Stimulated activated CD4-positive, alpha-beta T cell treated with anti-CD3 and anti-CD28 coated beads, Interleukin-2, amount 100 ng/mL, for 48 hours (primary cell): ENCODE measurements around the gene C3orf18.

Experiments used
- DNase-seq, 2 donors: peaks; one replicate each; pipeline ENCODE4 v3.0.0-alpha.2; 2020

Gene C3orf18

DNA sequence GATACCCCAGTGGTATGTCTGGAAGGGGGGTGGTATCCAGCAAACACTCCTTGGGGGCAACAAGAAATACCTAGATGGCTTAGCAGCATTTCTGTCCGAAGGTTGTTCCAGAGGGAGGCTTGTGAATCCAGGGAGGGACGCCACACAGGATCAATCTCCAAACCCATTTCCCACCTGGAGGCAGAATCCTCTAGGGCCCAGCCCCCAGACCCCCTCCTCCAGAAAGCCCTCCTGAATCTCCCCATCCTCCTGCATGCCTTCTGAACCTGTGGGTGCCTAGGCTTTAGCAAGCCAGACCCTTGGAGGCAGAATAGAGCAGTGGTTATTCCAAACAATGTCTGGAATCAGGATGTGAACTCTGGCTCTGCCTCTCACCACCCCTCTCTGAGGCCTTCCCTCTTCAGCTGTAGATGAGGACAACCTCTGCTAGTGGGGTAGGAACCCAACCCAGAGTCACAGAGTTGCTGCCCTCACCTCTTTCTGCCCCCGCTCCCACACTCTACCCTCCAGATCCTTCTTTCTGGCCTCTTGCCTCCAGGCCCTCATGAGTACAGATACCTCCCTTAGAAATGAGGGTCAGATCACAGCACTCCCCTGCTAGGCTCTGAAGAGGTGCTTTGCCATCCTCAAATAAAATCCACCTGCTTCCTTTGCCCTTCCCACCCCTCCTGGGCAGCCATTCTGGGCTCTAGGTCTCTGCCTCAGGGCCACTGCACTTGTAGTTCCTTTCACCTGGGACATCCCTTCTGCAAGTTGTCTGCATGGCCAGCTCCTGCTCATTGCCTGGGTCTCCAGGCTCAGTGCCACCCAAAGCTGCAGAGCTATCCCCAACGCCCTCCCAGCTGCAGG lies 35.9 kb upstream of the C3orf18 start:
- DNase-seq: no peak

DNA sequence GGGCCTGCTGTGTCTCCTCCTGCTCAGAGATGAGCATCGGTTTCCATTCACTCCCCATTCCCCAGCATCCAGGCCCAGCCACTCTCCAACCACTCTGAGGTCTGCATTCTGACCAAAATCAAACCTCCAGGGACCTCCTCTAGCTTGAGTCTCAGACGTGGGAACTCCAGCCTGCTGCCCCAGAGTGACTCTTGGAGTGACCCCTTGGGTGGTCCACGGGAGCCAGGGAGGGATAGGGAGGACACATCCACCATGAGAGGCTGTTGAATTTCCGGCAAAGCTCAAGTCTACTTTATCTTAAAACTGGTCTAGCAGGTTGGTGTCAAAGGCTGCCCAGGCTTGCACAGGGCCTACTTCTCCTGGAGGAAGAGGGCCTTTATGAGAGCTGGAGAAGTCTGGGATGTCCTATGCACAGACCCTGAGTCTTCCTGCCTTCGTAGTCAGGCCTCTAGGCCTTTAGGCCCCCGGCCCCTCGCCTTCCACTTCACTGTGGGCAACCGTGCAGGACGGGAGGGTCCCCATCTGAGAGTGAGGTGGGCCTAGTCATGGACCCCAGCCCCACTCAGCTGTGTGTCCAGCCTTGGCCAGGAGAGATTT lies 35.1 kb upstream of the C3orf18 start:
- DNase-seq: no peak

DNA sequence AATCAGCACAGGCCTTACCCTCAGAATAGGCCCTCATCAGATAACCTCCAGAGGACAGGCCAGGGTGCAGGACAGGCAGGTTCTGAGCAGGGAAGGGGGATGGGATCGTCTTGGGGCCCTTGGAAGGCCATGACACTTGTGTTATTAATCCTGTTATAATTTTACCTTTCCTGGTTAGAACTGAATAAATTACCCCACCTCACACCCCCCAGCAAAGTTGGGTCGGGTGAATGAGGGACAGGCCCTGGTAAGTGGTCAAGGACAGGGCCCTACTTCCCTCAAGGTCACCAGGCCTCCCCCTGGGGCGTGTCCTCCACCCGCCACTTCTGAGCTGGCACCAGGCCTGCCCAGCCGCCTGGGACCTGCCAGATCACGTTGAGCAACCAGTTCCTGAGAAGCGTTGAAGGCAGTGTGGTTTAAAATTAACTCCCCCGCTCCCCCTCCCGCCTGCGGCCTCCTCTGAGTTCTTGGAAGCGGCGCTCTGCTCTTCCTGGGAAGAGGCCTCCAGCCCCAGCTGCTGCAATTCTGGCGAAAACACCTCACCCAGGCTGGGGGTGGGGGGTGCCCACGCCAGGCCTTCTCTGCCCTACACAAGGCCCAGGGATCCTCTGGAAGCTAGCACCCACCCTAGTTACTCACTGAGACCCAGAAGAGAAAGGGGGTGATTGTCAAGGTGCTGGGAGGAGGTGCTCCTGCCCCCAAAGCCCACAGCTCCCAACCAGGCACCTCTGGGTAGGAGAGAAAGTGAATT lies 33.5 kb upstream of the C3orf18 start:
- peak; percentile 86 to 87 for DNase-seq

- no peak for DNase-seq
Measured at GRCh38 chr3:50600141-50600753, 32.7 kb upstream of the C3orf18 start.

DNA sequence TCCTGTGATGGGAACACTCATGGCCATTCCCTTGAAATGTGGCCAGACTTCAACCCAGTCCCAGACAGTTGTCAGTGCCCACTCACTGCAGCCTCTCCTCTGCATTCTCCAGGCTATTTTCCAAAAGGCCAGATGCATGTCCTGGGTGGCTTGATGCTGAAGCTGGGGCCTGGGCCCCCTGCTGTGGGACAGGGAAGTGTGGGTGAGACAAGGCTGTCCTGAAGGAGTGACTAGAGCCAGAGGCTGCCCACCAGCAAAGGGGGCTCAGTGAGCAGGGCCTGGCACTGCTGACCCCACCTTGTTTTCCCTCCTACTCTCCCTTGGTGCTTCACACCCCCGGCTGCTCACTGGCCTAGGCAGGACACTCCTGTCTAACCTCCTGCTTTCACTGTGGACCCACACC lies 32.2 kb upstream of the C3orf18 start:
- no peak for DNase-seq

GRCh38 chr3:50599115-50599715 lies 31.7 kb upstream of the C3orf18 start:
- no peak for DNase-seq

GRCh38 chr3:50594253-50594785 lies 26.8 kb upstream of the C3orf18 start:
- no peak for DNase-seq

DNA sequence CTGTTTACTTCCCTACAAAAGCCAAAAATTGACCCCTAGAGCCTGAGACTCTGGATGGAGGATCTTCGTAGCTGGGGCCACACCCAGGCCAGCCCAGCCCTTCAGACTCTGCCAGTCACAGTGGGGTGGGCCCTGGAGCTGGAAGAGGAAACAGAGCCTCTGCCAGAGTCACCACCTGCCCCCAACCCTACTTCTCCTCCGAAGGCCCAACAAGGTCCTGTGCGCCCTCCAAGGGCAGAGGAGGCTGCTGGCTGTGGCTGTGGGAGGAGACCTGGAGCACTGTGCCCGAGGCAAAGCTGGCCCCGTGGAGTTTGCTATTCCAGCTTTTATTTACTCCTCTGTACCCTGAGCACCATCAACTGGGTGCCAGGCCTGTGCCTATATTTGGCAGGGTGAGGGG lies 25.0 kb upstream of the C3orf18 start:
- DNase-seq: no peak

DNA sequence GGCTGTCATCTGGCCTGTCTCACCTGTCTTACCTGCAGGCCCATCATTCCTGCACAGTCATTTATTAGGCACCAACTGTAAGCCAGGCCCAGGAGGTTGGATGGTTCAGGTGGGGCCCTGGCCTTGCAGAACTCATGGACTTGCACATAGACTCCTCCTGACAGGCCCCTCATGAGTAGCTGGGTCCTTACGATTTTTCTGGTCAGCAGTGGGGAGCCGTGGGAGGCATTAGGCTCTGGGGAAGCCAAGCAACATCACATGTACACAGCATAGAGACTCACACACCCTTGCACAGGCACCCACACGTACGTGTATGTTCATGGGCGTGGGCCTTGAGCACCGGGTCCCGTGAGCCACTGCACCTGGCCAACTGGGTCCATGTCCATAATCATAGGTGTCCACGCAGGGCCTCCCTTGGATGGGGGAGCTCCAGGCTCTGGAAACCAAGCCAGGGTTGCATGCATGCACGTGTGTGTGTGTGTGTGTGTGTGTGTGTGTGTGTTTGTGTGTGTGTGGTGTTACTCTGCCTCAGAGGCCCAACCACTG lies 23.7 kb upstream of the C3orf18 start:
- no peak for DNase-seq

DNA sequence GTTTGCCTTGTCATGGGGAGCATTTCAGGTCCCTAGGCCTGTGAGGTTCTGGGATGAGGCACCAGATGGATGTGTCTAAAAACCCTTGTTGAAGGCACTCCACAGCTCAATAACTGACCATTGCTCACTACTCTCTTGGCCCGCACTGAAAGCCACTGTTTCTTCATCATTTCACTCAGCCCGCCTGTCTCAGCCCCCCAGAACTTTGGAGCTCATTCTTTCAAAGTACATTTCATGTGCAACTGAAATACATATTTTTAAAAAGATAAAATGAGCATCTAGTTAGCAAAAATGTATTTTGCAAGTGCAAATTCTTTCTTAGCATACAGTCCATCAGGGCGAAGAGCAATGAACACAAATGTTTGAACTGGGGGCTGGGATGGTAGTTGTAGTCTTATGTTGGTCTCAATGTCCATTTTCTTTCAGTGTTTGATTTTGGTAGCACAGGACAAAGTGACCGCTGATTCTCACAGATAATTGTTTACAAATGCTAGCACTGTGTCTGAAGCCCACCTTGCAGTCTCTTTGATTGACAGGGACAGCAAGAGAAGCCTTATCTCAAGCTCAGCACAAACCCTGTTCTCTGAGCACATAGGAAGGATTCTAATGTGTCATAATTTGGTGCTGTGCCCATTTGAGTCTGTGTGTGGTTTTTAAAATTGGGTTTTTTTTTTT lies 21.3 kb upstream of the C3orf18 start:
- DNase-seq: no peak

DNA sequence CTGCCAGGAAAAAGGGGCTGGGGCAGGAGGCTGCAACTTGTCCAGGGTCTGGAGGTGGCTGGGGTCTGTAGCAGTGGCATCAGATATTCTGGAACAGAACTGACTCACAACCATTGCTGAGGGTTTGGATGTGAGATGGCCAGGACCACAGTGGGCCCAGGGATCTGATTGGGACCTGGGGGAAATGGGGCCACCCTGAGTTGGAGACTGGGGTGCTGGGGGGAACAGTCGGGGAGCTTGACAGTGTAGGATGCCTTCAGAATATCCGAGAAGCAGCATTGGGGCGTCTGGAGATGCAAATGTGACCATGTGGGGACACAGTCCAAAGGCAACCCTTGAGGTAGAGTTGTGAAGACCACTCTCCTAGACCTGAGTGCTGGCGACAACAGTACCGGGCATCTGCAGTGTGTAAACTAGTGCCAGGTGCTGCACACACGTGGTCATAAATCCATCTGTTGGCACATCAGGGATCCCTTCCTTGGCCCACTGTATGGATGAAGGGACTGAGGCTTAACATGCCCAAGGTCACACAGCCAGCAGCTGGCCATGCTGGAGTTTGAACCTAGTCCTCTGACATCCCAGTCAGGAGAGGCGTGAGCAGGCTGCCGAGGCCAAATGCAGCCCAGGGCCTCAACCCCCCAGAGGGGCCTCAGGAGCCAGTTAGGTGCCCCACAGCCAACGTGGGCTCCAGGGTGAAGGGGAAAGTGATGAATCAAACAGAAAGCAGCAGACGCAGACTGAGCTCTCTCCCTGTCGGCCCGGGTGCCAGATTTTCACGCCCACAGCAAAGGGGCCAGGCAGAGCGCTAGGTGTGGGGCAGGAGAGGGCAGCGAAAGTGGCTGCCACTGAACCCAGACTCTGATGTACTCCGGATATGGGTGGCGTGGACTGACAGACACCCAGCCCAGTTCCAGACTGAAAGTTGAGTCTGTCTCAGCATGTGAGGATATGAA lies 20.5 kb upstream of the C3orf18 start:
- peak; percentile 77 to 80 for DNase-seq

- no peak for DNase-seq
Measured at GRCh38 chr3:50587373-50587772, 19.8 kb upstream of the C3orf18 start.

- no peak for DNase-seq
Measured at GRCh38 chr3:50586763-50587070, 19.2 kb upstream of the C3orf18 start.

- DNase-seq: no peak
Measured at GRCh38 chr3:50585919-50586762, 18.6 kb upstream of the C3orf18 start.

GRCh38 chr3:50584391-50584790 lies 16.8 kb upstream of the C3orf18 start:
- no peak for DNase-seq

- DNase-seq: no peak
Measured at GRCh38 chr3:50583897-50584296, 16.4 kb upstream of the C3orf18 start.

GRCh38 chr3:50582083-50582482 lies 14.5 kb upstream of the C3orf18 start:
- DNase-seq: no peak

- no peak for DNase-seq
Measured at GRCh38 chr3:50581459-50581842, 13.9 kb upstream of the C3orf18 start.

GRCh38 chr3:50580683-50581458 lies 13.3 kb upstream of the C3orf18 start:
- no peak for DNase-seq
